ENCODE measurements around the gene MAP4K4.

Gene MAP4K4

DNA sequence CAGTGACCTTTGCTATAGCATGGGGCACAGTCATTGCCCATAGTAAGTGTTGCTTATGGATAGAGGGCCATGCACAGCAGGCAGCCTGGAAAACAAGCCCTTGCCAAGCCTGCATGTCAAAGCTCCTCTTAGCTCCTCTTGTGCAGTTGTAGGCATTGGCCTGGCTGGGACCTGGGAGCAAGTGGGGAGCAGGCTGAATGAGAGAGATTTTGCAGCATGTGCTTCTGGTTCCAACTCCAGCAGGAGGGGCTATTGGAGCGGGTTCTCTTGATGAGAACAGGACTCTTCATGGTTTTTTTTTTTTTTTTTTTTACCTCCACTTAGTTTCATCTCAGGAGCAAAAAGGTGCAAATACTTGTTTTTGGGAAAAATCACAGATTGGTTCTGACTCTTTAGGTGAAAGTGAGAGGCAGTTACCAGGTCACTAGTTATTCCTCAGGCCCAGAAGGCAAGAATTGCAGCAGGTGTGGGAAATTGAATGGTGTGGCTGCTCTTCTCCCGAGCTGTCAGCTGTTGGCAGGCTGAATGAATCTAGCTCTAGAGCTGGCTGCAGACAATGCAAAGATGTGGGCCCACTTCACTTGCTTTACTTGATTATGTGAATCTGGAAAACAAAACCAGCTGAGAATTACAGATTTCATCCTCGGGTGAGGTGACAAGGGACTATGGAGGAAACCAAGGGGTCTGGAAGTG, 95.9 kb downstream of the MAP4K4 start:
- no peak for DNase-seq

DNA sequence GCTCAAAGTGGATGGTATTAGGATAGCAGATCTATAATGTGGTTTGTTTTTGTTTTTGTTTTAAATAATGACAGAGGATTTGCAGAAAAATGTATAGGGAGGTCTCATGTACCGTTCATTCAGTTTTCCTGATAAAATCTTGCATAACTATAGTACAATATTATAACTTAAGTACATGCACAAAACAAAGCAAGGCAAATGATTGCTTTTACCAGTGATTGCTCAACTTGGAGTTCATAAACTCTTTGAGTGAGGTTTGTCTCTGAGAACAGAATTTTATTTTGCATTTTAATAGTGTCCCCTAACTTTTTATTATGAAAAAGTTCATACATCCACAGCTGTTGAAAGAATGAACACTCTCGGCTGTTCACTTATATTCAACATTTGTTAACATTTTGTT, 96.6 kb downstream of the MAP4K4 start:
- DNase-seq: no peak

DNA sequence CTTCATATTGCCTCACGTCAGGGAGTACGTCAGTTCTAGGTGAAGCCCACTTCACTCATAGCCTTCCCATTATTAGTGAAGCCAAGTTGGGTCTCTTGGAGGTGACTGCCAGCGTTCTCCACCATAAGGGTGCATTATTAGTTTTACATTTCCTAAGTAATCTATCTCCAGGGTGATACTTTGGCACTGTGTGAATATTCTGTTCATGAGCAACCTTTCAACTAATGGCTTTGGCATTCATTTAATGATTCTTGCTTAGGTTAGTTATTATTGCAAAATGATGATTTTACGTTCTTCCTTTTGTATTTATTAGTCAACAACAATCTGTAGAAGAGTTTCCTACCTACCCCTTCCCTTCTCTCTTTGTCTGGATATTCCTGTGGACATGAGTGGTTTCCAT, 97.5 kb downstream of the MAP4K4 start:
- no peak for DNase-seq

DNA sequence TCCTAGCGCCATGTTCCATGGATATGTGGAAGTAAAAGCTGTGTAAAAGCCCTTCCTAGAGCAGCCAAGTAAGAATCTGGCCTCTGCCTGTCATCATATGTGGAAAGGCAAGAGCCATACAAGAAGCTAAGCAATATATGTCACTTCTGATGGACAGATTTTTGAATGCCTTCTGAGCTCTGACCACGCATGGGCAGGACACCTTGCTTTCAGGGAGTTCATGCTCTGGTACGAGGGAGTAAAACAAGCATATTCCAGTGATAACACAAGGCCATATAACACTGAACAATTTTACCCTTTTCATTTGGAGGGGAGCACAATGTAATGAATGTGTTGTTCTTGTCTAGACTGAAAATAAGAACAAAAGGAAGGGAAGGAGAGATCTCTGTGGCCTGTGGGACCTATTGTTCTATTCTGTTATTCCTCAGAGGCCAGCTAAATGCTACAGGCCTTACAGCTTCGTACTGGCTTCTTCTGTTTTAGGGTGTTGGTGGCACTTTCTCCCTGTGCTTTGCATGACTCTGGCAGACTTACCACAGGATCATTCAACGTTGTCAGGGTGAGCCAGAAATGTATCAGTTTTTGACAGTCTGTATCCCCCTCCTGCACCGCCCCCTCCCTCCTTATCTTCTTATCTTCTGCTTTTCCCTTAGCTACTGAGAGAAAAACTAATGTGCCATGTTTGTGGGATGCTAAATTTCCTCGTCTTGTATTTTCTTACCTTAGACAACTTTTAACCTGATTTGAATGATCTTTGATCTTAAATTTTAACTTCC, 99.5 kb downstream of the MAP4K4 start:
- DNase-seq: no peak

DNA sequence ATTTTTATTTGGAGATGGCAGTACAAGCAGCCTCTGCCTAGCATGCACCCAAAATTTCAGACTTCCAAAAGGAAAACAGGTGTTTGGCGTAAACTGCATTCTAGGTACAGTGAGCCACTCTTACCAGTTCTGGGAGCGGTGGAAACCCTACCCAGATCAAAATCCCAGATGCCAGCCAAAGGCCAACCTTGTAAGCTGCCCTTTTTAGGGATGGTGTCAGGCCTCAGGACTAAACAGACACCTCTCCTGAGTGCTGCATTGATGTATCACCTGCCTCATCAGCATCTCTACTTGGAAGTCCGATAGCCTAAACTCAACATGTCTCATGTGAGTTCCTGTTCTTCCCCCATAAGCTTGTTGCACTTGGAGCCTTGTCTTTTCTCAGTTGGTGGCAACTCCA, 104.0 kb downstream of the MAP4K4 start:
- DNase-seq: no peak

DNA sequence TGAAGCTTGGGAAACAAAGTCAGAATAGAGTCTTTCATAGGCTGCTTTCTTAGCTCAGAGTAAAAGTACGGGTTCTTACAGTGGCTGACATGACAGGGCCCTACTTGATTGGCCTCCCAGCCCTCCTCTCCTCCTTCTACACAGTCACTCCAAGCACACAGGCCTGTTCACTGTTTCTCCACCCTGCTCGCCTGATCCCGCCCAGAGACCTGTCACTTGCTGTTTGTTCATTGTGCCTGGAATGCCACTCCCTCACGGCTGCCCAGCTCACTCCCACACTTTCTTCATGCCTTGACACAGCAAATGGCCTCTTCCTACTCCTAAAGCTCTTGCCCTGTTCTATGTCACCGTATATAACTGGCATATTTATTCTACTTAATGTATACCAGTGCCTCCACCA, 104.8 kb downstream of the MAP4K4 start:
- DNase-seq: no peak

DNA sequence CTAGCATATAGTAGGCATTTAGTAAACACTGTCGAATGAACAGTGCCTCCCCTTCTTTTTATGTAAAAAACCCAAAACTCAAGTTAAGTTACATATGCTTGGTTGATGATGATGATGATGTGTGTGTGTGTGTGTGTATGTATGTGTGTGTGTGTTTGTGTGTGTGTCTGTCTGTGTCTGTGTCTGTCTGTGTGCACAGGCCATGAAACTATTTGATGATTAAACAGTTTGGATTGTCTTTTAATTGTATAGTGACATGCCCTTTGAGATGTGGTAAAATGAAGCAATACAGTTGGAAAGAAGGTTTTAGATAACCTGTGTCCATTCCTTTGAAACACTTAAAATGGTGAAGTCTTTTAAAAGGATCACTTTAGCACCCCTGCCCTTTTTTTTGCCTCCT, 105.6 kb downstream of the MAP4K4 start:
- no peak for DNase-seq

DNA sequence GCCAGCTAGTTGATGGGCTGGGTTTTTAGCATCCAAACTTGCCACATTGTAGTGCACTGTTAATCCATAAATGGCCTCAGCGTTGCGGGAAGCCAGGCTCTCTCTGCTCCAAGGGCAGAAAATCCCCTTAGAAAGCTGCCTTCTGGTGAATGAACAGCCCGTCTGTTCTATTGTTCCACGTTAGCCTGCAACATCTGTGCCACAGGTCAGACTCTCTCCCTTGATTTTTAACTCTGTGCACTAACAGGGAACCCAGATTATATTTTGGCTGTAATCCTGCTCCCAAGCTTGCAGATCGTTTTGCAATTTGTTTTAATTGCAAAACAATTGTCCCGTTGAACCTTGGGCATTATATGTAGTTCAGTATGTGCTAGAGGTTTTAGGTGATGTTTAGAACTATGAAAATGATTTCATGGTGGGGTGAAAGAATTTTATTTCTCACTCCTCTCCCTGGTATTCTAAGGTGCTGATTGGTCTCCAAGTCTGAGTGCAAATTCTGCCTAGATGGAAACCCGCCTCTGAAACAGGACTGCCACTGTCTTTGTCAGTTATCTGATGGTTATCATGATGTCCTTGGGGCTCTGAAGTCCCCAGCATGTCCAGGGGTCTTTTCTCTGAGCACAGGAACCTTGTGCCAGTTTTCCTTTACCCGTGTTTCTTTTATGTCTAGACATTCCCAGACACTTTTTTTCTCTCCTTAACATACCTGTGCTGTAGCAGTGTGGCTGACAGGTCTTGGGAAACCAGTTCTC, 106.6 kb downstream of the MAP4K4 start:
- no peak for DNase-seq

DNA sequence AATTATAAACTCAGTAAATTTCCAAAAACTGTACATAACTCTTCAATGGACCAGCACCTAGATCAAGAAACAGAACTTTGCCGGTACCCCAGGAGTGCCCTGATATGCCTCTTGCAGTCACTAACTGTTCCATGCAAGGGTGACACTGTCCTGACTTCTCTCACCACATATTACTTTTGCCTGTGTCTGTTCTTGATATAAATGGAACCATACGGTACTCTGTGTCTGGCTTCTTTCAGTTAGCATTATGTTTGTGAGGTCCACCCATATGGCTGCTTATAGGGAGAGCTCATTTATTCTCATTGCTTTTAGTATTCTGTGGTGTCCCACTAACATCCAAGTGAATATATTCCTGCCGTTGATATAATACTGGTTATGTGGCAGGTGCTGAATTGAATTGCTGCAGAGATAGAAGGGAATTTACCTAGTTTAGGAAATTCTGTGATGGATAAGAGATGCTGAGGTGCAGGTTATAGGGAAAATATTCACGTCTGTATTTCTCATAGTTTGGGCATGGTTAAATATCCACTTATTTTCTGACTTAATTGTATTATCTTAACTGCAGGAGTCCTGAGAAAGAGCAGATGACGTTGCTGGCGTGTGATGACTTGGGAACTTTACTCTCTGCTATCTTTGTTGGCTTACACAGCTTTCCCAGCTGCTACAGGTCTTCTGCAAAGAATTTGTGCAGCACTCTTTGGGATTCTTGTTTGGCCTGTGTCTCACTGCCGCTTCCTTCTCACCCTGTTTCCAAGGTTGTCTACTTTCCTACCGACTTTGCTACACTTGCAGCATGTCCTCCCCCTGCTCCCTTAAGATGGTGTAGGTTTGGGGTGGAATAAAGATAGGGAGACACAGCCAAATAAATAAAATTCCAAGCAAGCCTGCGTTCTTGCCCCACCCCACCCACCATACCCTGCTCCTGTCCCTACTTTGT, 107.9 kb downstream of the MAP4K4 start:
- no peak for DNase-seq

DNA sequence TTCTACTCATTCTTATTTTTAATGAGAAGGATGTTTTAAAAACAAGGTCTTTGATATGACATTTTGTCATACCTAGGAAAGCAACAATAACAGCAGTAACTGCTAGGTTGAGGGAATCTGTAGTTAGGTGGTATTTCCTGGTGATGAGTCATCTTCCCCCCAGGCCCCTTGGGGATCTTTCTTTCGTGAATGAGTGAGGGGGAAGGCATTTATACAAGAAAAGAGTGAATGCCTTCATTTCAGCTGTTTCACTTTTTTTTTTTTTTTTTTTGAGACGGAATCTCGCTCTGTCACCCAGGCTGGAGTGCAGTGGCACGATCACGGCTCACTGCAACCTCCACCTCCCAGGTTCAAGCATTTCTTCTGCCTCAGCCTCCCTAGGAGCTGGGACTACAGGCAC, 108.6 kb downstream of the MAP4K4 start:
- no peak for DNase-seq

DNA sequence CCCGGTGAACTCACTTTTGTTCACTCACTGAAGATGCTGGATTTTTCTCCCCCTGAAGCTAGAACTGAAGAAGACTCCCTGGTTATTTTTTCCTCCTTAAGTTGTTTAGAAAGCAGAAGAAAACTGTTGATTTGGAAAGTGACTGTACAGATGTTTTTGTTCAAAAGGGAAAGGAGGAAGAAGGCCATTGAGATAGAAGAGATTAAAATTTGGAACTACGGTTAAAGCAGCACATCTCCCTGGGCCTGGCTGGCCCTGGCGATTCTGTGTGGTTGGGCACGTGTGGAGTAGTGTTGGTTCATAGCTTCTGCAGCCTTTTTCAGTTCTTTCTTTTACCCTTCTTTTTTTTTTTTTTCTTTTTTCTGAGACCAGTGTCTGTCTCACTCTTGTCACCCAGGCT, 109.2 kb downstream of the MAP4K4 start:
- DNase-seq: no peak

DNA sequence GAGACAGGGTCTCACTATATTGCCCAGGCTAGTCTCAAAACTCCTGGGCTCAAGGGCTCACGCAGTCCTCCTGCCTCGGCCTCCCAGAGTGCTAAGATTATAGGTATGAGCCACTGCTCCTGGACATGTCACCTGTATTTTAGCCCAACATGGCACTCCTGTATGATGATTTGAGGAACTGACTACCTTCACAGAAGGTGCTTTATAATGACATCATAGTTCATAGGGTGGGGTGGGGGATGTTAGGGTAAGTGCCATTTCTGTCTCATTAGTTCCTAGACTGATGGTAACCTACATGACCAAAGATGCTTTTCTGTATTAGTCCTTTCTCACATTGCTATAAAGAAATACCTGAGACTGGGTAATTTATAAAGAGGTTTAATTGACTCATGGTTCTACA, 109.7 kb downstream of the MAP4K4 start:
- no peak for DNase-seq

DNA sequence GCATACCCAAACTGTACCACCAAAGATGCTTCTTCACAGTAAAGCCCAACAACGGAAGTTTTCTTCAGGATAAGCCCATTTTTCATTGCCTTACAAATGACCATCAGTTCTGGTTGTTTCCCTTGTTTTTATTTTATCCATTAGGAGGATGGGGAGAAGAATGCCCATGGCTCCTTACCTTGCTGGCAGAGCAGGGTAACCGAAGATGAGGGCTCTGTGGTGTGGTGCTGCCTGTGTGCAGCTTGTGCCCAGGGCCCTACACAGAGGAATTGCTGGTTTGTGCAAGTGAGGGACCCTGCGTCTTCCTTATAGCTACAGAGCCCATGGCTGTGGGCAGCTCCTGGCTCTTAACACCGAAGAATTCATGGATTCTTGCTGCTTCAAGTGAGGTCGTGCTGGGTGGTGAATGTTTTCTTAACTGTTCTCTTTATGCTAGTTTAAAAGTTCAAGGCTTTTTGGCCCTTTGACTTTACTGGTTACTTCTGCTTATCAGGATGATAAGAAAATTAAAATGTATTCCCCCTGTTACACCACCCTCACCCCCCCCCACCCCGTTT, 110.6 kb downstream of the MAP4K4 start:
- DNase-seq: no peak

DNA sequence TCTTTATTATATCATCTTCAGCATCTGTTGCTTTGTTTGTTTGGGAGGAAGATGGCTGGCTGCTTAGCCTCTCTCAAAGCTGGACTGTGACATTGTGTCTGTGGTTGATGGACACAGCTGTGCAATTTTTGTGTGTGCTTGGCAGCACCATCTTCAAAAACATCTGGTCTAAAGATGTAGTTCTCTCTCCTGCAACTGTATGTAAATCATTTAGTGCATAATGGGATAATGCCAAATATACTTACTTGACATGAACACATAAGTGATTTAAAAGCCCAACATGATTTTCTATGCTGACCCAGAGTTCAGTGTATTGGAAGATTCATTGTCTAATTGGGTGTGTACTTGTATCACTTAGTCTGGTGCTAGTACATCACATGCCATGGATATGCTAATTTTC, 112.2 kb downstream of the MAP4K4 start:
- DNase-seq: no peak

DNA sequence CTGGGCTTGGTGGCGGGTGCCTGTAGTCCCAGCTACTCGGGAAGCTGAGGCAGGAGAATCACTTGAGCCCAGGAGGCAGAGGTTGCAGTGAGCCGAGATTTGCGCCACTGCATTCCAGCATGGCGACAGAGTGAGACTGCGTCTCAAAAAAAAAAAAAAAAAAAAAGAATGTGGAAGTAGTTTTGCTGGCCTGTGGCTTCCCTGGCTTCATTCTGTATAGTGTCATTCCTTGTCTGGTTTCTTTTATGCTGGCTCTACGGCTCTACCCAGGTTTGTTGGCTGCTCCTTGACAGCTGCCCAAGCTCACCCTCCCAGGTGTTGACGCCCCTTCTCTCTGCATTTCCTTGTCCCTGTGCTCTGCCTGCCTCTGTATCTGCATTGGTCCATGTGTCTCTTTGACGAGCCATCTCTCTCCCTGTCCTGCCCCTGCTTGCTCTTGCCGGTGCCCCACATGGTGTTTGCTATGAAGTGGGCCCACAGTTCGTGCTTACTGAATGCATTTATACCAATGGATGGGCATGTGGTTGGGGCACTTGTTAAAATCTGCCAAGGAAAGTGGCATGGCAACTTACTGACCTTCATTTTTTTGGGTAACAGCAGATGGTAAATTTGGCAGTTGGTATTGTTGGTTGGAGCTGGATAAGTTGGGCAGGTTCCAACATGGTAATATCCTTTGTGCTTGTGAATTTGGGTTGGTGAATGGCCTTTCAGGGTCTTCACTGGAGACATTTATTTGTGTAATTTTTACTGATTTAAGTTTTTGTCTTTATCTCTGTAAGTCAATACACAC, 113.9 kb downstream of the MAP4K4 start:
- no peak for DNase-seq

DNA sequence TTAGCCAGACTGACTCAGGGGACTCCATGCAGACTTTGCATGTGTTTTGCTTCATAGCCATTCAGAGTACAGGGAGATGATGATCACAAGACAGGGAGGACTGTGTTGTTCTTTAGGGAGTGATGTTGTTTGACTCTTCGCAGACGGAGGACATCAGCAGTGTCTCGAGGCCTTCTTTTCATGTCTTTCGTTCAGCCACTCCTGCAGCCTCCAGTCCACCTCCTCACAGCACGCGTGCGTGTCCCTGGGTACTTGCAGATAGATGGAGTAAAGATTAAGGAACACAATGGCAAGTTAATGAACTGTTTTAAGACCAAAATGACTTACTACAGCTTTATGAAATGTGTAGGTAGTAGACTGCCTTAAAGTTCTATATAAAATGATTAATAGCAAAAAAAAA, 114.7 kb downstream of the MAP4K4 start:
- DNase-seq: no peak

DNA sequence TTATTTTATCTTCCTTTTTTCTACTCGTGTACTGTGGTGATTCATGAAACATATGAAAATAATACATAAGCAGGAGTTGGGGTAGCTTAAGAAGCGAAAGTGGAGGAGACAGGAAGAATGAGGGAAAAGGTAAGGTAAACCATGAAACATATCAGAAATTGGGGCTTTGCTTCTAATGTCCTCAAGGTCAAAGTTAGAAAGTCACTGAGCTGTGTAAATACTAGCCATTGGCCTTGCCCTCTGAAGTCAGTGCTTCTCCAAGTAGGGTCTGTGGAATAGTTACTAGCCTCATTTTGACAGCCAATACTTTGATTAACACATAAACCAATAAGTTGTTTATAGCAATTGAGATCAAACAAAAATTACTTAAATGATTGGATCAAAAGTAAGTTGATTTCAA, 117.2 kb downstream of the MAP4K4 start:
- DNase-seq: no peak

DNA sequence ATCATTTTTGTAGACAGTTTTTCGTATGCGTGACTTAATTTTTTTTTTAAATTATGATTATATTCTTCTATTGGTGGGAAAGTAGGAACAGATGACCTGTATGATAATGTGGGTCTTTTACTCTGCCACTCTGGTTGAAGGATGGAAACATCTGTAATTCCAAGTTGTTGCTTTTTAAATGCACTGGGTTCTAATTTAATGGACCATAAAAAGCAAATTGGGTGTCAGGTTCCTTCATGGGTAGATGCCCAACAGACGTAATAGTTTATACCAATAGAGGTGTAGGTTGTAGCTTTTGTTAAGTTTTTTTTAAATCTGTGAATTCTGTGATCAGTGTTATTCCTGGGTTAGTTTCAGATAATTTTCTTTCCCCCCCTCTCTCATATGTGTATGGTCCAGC, 117.6 kb downstream of the MAP4K4 start:
- no peak for DNase-seq

DNA sequence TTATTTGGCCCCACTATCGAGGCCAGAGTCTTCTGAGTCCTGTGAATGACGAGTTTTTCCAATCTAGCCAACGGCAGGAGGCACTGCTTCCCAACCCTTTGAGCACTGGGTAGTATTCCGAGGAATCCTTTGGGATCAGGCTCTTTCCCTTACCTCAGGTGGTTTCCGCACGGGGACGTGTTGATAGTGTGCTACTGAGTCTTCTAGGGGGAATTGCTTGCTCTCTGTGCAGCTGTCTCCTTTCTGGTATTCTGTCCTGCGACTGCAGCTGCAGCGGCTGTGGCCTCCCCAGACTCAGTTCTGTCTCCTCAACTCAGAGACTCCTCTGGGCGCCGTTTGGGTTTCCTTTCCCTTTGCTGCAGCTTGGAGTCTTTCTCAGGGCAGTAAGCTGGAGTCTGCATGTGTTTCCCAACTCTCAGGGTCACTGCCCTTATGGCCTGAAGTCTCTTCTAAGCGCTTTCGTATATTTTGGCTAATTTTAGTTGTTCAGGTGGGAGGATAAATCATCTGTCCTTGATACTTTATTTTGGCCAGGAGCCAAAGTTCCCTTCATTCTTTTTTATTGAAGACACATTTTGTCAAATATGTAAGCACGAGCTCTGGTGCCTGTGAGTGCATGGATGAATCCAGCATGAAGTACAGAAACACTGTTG, 118.4 kb downstream of the MAP4K4 start:
- no peak for DNase-seq

DNA sequence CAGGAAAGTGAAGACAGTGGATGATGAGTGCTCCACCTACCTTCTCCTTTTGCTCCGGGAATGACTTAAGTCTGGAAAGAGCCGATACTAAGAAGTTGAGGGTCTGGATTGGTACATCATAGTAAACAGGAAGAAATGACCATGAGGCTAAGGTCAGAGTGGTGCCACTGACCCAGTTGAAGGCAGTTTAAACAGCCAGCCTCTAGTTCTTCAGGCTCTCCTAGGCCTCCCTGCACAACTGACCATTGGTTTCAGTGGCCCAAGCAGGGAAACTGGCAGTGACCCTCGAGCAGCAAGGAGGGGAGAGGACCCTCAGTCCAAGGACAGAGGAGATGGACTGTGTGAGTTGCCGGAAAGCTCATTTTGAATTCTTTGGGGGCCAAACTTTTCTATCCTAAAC, 119.1 kb downstream of the MAP4K4 start:
- no peak for DNase-seq

DNA sequence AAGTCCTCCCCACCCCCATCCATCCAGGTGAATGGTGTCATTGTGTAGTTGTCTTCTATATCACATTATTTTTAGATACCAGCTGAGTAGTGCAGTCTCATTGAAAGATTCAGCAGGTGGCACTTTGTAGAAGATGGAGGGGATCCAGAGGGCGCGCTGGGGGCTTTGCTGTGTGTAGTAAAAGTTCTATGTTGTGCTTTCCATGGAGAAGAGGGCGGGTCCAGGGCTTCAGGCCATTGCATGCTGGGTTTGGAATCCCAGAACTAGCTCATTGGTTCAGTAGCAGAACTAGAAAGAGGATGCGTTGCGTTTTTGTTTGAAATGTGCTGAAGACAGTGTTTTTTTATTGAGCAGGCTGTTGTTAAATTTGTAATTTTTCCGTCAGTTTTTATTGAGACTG, 120.0 kb downstream of the MAP4K4 start:
- DNase-seq: no peak

Data from GOT3 (cell line).